Activated T-cell treated with anti-CD3 and anti-CD28 coated beads, Interleukin-2, amount 50 U/mL, for 1 hour (primary cell): ENCODE data around the gene CCND2.
"Not testable (repeated sequence)": the region's sequence is repeated elsewhere in the genome, so short reads cannot be mapped to it uniquely, and the experiment has no call there.

ENCODE experiments used
- DNase-seq: peaks from one replicate; pipeline ENCODE4 v3.0.0-alpha.2; 2020

The CCND2 gene

GRCh38 chr12:4273652-4274395, at the start of gene CCND2:
Gene CCND2 (plus strand): TSS chr12:4273762. CDS start chr12:4274041, 279 bp downstream.
- DNase-seq = peak; percentile 73

- DNase-seq = no peak
These were observed 49.2 kb upstream of the CCND2 start for GRCh38 chr12:4224206-4224889.

- DNase-seq = no peak
These were observed 48.0 kb upstream of the CCND2 start for GRCh38 chr12:4225571-4225970.

GRCh38 chr12:4227046-4227445, 46.5 kb upstream of the CCND2 start:
- DNase-seq = no peak

GRCh38 chr12:4228122-4228580, 45.4 kb upstream of the CCND2 start:
- DNase-seq = no peak

GRCh38 chr12:4230526-4230925, 43.0 kb upstream of the CCND2 start:
- no peak for DNase-seq

GRCh38 chr12:4238577-4238976, 35.0 kb upstream of the CCND2 start:
- no peak for DNase-seq

GRCh38 chr12:4239746-4240145, 33.8 kb upstream of the CCND2 start:
- DNase-seq = no peak

- no peak for DNase-seq
These were observed 33.3 kb upstream of the CCND2 start for GRCh38 chr12:4240161-4240783.

GRCh38 chr12:4240981-4241380, 32.6 kb upstream of the CCND2 start:
- no peak for DNase-seq

- DNase-seq = no peak
These were observed 32.0 kb upstream of the CCND2 start for GRCh38 chr12:4241592-4241991.

GRCh38 chr12:4242595-4242994, 31.0 kb upstream of the CCND2 start:
- no peak for DNase-seq

- no peak for DNase-seq
These were observed 30.5 kb upstream of the CCND2 start for GRCh38 chr12:4243091-4243490.

GRCh38 chr12:4243491-4244100, 30.0 kb upstream of the CCND2 start:
- DNase-seq = not testable (repeated sequence)

GRCh38 chr12:4244868-4245267, 28.7 kb upstream of the CCND2 start:
- DNase-seq = no peak

GRCh38 chr12:4245446-4245845, 28.1 kb upstream of the CCND2 start:
- no peak for DNase-seq

GRCh38 chr12:4246116-4246515, 27.4 kb upstream of the CCND2 start:
- DNase-seq = no peak

GRCh38 chr12:4250691-4251090, 22.9 kb upstream of the CCND2 start:
- no peak for DNase-seq

GRCh38 chr12:4251216-4251891, 22.2 kb upstream of the CCND2 start:
- no peak for DNase-seq

GRCh38 chr12:4251967-4252366, 21.6 kb upstream of the CCND2 start:
- DNase-seq = no peak

- DNase-seq = no peak
These were observed 21.0 kb upstream of the CCND2 start for GRCh38 chr12:4252601-4253000.

GRCh38 chr12:4256043-4256826, 17.3 kb upstream of the CCND2 start:
- no peak for DNase-seq
